ENCODE results near the gene CMKLR1. TPM values are rescaled to one million over a fixed set of nuclear protein-coding genes. Genes with fewer than 3 reads are reported as not detected.

Gene CMKLR1
- total RNA-seq, 1 donor from 2014 or later = 1.2 TPM

- no peak for FAIRE-seq
- DNase-seq (ENCODE audit: low spot score in 2 of 2) = no peak
Measured at GRCh38 chr12:108337235-108338223, 1.6 kb downstream of the CMKLR1 start.

GRCh38 chr12:108335349-108336119, 3.6 kb downstream of the CMKLR1 start:
- DNase-seq (ENCODE audit: low spot score in 2 of 2) = no peak
- FAIRE-seq = no peak

GRCh38 chr12:108333898-108334699, 5.0 kb downstream of the CMKLR1 start:
- FAIRE-seq = no peak

GRCh38 chr12:108332791-108333382, 6.2 kb downstream of the CMKLR1 start:
- FAIRE-seq (no peak), DNase-seq (ENCODE audit: low spot score in 2 of 2) (no peak)

More at GRCh38 chr12:108333898-108334699, 5.0 kb downstream of the CMKLR1 start:
- DNase-seq (ENCODE audit: low spot score in 2 of 2) = no peak

- no peak for FAIRE-seq
- DNase-seq (ENCODE audit: low spot score in 2 of 2) = no peak
Measured at GRCh38 chr12:108328420-108328819, 10.7 kb downstream of the CMKLR1 start.

GRCh38 chr12:108327621-108328344, 11.3 kb downstream of the CMKLR1 start:
- no peak for DNase-seq (ENCODE audit: low spot score in 2 of 2)
- FAIRE-seq = no peak

GRCh38 chr12:108326254-108326750, 12.8 kb downstream of the CMKLR1 start:
- no peak for FAIRE-seq
- no peak for DNase-seq (ENCODE audit: low spot score in 2 of 2)

GRCh38 chr12:108325549-108325948, 13.6 kb downstream of the CMKLR1 start:
- no peak for DNase-seq (ENCODE audit: low spot score in 2 of 2)
- no peak for FAIRE-seq

GRCh38 chr12:108325018-108325358, 14.1 kb downstream of the CMKLR1 start:
- no peak for DNase-seq (ENCODE audit: low spot score in 2 of 2)
- FAIRE-seq = no peak

- no peak for DNase-seq (ENCODE audit: low spot score in 2 of 2)
- no peak for FAIRE-seq
Measured at GRCh38 chr12:108324351-108325017, 14.6 kb downstream of the CMKLR1 start.

GRCh38 chr12:108323581-108323980, 15.5 kb downstream of the CMKLR1 start:
- DNase-seq (ENCODE audit: low spot score in 2 of 2) (no peak), FAIRE-seq (no peak)

GRCh38 chr12:108322998-108323397, 16.1 kb downstream of the CMKLR1 start:
- FAIRE-seq = no peak

GRCh38 chr12:108321688-108322087, 17.4 kb downstream of the CMKLR1 start:
- DNase-seq (ENCODE audit: low spot score in 2 of 2) = no peak
- FAIRE-seq = no peak

More at GRCh38 chr12:108322998-108323397, 16.1 kb downstream of the CMKLR1 start:
- DNase-seq (ENCODE audit: low spot score in 2 of 2) = no peak

GRCh38 chr12:108320507-108321293, 18.4 kb downstream of the CMKLR1 start:
- DNase-seq (ENCODE audit: low spot score in 2 of 2) (no peak), FAIRE-seq (no peak)

- DNase-seq (ENCODE audit: low spot score in 2 of 2) = no peak
- no peak for FAIRE-seq
Measured at GRCh38 chr12:108319277-108320234, 19.6 kb downstream of the CMKLR1 start.

- DNase-seq (ENCODE audit: low spot score in 2 of 2) (no peak), FAIRE-seq (no peak)
Measured at GRCh38 chr12:108318472-108319275, 20.4 kb downstream of the CMKLR1 start.
